ENCODE results near the gene REST. TPM values are rescaled to one million over a fixed set of nuclear protein-coding genes. Genes with fewer than 3 reads are reported as not detected.

REST gene
- total and polyA plus RNA-seq, 2 of the 8 experiments (the other 6 are each of a cell fraction or from before 2014, with no cell fraction given): 10.2 to 66.3 TPM

GRCh38 chr4:57013543-57014120 lies 105.9 kb downstream of the REST start:
- Histone ChIP-seq H3K27ac (ENCODE audit: low read depth, low read length) (no peak overlapping the region), H3K4ac (replicated peaks; ENCODE audit: insufficient read length, low read depth, low read length) (no peak overlapping the region), H3K14ac (ENCODE audit: insufficient read length) (no peak overlapping the region), H3K4me3 (ENCODE audit: extremely low read depth in 1 of 4, insufficient read depth in 2 of 4, low read depth in 3 of 4, low read length in 4 of 4) (no peak overlapping the region), H2BK15ac (ENCODE audit: low read length) (no peak overlapping the region), H2BK12ac (ENCODE audit: low read depth, low read length) (no peak overlapping the region), H4K5ac (ENCODE audit: insufficient read length, low read depth, low read length) (no peak overlapping the region), H4K8ac (ENCODE audit: extremely low read depth, insufficient read depth, low read length) (no peak overlapping the region), H2BK5ac (ENCODE audit: low read depth, low read length) (no peak overlapping the region), H2BK20ac (ENCODE audit: low read length) (no peak overlapping the region), H3K56ac (replicated peaks; ENCODE audit: insufficient read length, low read depth, low read length) (no peak overlapping the region), H2AFZ (ENCODE audit: low read length) (no peak overlapping the region), H3K4me1 (replicated peaks in 1 of 4; ENCODE audit: control insufficient read depth in 3 of 4, insufficient read depth in 4 of 4, low read length in 3 of 4) (no peaks in the 10 kb centered on the region), H3K9me3 (ENCODE audit: insufficient read depth in 2 of 2, low read depth in 1 of 2, low read length in 1 of 2) (no peaks in the 10 kb centered on the region), H3K18ac (ENCODE audit: extremely low read depth, low read length) (no peak overlapping the region), H4K20me1 (replicated peaks in 1 of 2; ENCODE audit: control insufficient read depth in 1 of 2, insufficient read depth in 2 of 2, low read length in 2 of 2) (peaks cover 2 to 4% of the 10 kb centered on the region in 2 experiments), H2AK5ac (ENCODE audit: low read depth, low read length) (no peak overlapping the region), H3K23me2 (ENCODE audit: low read depth, low read length) (peaks cover 2% of the 10 kb centered on the region; the same call in 1 of the 2 replicates), H4K91ac (replicated peaks; ENCODE audit: insufficient read length, low read length) (no peak overlapping the region), H3K23ac (ENCODE audit: insufficient read length) (no peak overlapping the region), H2BK120ac (replicated peaks; ENCODE audit: low read depth, low read length) (no peak overlapping the region), H3K4me2 (ENCODE audit: insufficient read depth in 1 of 2, low read depth in 2 of 2, low read length in 2 of 2) (no peak overlapping the region), H3K36me3 (ENCODE audit: control insufficient read depth in 2 of 4, insufficient read depth in 4 of 4, low read length in 3 of 4) (peaks cover 18 to 78% (median 48%) of the 10 kb centered on the region in 4 experiments), H3K9ac (replicated peaks in 1 of 4; ENCODE audit: extremely low read depth in 1 of 4, low read depth in 3 of 4, low read length in 3 of 4) (no peak overlapping the region), H3K27me3 (replicated peaks in 1 of 4; ENCODE audit: control insufficient read depth in 3 of 4, extremely low read depth in 1 of 4, insufficient read depth in 3 of 4, low read length in 3 of 4) (no peaks in the 10 kb centered on the region), H3K79me1 (ENCODE audit: low read depth, low read length) (no peaks in the 10 kb centered on the region; the same call in 1 of the 2 replicates), H3K79me2 (ENCODE audit: control insufficient read depth in 1 of 2, insufficient read depth in 2 of 2, low read length in 2 of 2) (no peaks in the 10 kb centered on the region)
- POLR2A ChIA-PET (ENCODE audit: partially characterized antibody): interaction anchor here (1.0 kb wide), 1 partner anchor 18 kb away, joined by 4 read pairs; no protein-coding TSS in a partner anchor
- TF ChIP-seq, protein P1, sequence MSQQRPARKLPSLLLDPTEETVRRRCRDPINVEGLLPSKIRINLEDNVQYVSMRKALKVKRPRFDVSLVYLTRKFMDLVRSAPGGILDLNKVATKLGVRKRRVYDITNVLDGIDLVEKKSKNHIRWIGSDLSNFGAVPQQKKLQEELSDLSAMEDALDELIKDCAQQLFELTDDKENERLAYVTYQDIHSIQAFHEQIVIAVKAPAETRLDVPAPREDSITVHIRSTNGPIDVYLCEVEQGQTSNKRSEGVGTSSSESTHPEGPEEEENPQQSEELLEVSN (IDR thresholded peaks at IDR 0.05): no peak
- TF ChIP-seq CTCF (IDR thresholded peaks at IDR 0.05; ENCODE audit: control extremely low read depth in 1 of 3, insufficient read depth in 1 of 3, low read depth in 1 of 3, low read length in 3 of 3) (no peak), GTF2F1 (IDR thresholded peaks at IDR 0.05; ENCODE audit: borderline replicate concordance, low read depth, low read length) (no peak), CBX8 (IDR thresholded peaks at IDR 0.05; ENCODE audit: borderline replicate concordance, low read depth, low read length) (no peak), TAF1 (IDR thresholded peaks at IDR 0.05; ENCODE audit: low read depth, low read length) (no peak), KDM1A (IDR thresholded peaks at IDR 0.05; ENCODE audit: borderline replicate concordance, low read length) (no peak), POLR2AphosphoS5 (IDR thresholded peaks at IDR 0.05; ENCODE audit: low read depth, low read length) (no peak)
- DNase-seq (ENCODE audit: low read depth in 1 of 2, low spot score in 2 of 2) (no peak), FAIRE-seq (no peak)
- CTCF ChIA-PET (ENCODE audit: partially characterized antibody): interaction anchor here (0.7 to 1.7 kb wide), 2 partner anchors 25 to 127 kb away, joined by 4 read pairs; no protein-coding TSS in a partner anchor
- 82% methylated on average over 4 of the region's 4 CpGs; no CpG with 5 or more reads in 1 of the 2 experiments for WGBS, 2 experiments (ENCODE audit: extremely low coverage in 1 of 2, insufficient coverage in 1 of 2, insufficient read length in 1 of 2, insufficient replicate concordance in 2 of 2, low coverage in 1 of 2, low lambda C conversion rate in 2 of 2, missing lambda C conversion rate in 1 of 2)

Data from H1 (cell line).